C4-2B (cell line): ENCODE data around the gene CYP39A1.
"Not testable (repeated sequence)": the region's sequence is repeated elsewhere in the genome, so short reads cannot be mapped to it uniquely, and the experiment has no call there.

Experiments
- H3K27ac ChIP-seq: fragments of 450-650 bp; 2 replicates; pipeline ENCODE4 v1.5.1; 2017
- CTCF ChIP-seq: fragments of 450-650 bp; conservative IDR thresholded peaks from 2 replicates; pipeline ENCODE4 v1.5.1; 2017; ENCODE audit warnings: mild to moderate bottlenecking
- ZFX ChIP-seq: fragments of 450-650 bp; IDR thresholded peaks from 2 replicates; pipeline ENCODE4 v1.6.1; 2017

CYP39A1 gene

DNA sequence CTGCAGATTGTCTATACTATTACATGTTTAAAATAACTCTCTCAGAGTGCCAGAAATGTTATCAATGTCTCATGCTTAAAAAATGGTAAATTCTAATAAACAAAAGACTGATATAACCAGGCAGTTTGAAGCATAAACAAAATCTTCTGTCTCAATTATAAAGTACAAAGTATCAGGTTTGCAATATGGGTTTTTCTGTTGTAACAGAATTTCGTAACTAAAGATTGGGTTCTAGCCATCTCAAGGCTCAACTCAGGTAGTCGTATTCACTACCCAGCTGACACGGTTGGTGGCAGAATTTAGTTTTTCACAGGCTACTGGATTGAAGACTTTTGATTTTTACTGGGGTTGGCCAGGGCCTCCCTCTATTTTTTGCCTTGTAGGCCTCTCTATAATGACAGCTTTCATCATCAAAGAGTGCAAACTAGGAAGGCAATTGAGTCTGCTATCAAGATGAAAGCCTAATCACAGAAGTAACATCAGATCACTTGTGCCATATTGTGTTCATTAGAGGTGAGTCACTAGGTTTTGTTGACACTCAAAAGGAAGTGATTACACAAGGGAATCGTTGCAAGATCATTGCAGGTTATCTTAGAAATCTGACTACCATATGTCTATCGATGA, 3.6 kb downstream of the CYP39A1 start:
- no peak for TF ChIP-seq ZFX
- TF ChIP-seq CTCF = no peak
- peak overlapping the region; percentile 55; the same call in 1 of the 2 replicates for H3K27ac ChIP-seq

DNA sequence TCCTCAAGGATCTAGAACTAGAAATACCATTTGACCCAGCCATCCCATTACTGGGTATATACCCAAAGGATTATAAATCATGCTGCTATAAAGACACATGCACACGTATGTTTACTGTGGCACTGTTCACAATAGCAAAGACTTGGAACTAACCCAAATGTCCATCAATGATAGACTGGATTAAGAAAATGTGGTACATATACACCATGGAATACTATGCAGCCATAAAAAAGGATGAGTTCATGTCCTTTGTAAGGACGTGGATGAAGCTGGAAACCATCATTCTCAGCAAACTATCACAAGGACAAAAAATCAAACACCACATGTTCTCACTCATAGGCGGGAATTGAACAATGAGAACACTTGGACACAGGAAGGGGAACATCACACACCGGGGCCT, 4.5 kb downstream of the CYP39A1 start:
- H3K27ac ChIP-seq = not testable (repeated sequence)

DNA sequence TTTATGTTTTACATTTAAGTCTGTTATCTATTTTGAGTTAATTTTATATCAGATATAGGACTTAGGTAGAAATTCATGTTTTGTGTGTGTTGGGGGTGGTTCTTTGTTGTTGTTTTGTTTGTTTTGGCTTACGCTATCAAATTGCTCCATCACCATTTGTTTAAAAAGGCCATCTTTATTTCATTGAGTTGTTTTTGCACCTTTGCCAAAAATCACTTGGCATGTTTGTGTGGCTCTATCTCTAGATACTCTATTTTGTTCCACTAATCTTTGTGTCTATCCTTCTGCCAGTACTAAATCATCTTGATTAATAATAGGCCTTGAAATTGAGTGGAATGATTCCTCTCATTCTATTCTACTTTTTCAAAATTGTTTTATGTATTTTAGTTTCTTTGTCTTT, 7.4 kb downstream of the CYP39A1 start:
- TF ChIP-seq ZFX (no peak), CTCF (no peak)
- H3K27ac ChIP-seq = no peak overlapping the region

DNA sequence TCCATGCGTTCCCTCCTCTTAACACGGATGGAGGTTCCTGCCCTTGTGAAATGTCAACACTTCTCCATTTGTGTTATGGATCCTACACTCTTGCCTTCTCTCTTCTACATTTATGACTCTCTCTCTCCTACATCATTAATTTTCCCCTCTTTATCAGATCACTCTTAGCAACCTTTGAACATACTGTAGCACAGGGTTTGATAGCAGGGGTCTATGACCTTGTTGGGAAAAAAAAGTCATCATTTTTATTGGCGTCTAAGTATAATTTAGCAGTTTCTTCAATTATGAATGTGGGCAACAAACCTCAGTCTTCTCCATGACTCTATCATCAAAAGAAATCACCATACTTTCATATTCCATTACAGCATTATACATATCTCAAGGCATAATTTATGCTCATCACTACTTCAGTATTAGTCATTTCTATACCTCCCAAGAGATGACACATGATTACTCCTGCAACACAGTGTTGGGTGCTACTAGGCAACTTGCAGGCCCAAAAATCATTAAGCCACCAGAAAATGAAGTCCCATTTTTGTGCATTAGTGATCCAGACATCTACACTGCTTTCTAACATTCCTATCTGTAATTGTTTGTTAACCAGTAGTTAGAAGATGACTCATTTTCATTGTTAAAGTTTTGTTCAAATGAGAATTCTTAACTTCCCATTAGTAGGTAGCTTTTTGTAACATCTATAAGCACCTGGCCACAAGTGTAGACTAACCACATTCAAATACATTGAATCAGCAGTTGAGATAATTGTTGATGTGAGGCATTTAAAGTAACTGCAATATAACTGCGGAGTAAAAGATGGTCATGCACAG, 9.5 kb downstream of the CYP39A1 start:
- TF ChIP-seq ZFX (no peak), CTCF (no peak)

GRCh38 chr6:46638650-46639049, 14.0 kb downstream of the CYP39A1 start:
- TF ChIP-seq ZFX (no peak), CTCF (no peak)
- H3K27ac ChIP-seq = no peak overlapping the region

More for the DNA sequence above, 9.5 kb downstream of the CYP39A1 start:
- no peak overlapping the region for H3K27ac ChIP-seq

GRCh38 chr6:46637933-46638332, 14.7 kb downstream of the CYP39A1 start:
- no peak for TF ChIP-seq ZFX
- TF ChIP-seq CTCF = no peak
- H3K27ac ChIP-seq = no peak overlapping the region

GRCh38 chr6:46637145-46637544, 15.5 kb downstream of the CYP39A1 start:
- no peak overlapping the region for H3K27ac ChIP-seq
- TF ChIP-seq ZFX (no peak), CTCF (no peak)

DNA sequence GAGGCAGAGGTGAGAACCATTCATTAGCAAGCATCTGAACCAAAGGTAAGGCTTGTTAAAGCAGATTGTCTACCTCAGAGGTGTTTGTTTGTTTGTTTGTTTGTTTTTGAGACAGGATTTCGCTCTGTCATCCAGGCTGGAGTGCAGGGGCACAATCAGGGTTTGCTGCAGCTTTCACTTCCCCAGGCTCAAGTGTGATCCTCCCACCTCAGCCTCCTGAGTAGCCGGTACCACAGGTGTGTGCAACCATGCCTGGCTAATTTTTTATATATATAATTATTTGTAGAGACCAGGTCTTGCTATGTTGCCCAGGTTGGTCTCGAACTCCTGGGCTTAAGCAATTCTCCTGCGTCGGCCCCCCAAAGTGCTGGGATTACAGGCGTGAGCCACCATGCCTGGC, 17.2 kb downstream of the CYP39A1 start:
- H3K27ac ChIP-seq = no peak overlapping the region
- TF ChIP-seq ZFX = no peak
- TF ChIP-seq CTCF = no peak
